Measurements from ENCODE around the gene RAD50.
"Not testable (repeated sequence)": the region's sequence is repeated elsewhere in the genome, so short reads cannot be mapped to it uniquely, and the experiment has no call there.

Gene RAD50

DNA sequence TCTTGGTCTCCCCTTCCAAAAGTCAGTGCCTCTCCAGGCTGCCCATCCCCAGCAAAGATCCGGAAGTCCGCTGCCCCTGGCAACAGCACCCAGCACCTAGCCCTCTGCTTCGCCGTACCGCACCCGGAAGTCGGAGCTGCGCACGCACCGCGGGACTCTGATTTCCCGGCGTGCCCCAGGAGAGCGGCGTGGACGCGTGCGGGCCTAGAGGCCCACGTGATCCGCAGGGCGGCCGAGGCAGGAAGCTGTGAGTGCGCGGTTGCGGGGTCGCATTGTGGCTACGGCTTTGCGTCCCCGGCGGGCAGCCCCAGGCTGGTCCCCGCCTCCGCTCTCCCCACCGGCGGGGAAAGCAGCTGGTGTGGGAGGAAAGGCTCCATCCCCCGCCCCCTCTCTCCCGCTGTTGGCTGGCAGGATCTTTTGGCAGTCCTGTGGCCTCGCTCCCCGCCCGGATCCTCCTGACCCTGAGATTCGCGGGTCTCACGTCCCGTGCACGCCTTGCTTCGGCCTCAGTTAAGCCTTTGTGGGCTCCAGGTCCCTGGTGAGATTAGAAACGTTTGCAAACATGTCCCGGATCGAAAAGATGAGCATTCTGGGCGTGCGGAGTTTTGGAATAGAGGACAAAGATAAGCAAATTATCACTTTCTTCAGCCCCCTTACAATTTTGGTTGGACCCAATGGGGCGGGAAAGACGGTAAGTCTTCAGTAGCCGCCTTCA lies at the start of gene RAD50:
Gene RAD50 (plus strand): TSS at position 215 of the 715 bp plus-strand sequence. CDS start 348 bp downstream, at position 563.
- Mint-ChIP-seq H3K9me3 (no peaks in the 10 kb centered on the region), H3K27ac (peak within 1 kb of the TSS; percentile 99), H3K27me3 (peaks cover 2% of the 10 kb centered on the region), H3K36me3 (ENCODE audit: low read depth) (peaks cover 11% of the 10 kb centered on the region), H3K4me3 (peak within 1 kb of the TSS; percentile 98), H3K4me1 (peaks cover 31% of the 10 kb centered on the region)
- ATAC-seq (peak; percentile 98), DNase-seq (peak; percentile 94)

DNA sequence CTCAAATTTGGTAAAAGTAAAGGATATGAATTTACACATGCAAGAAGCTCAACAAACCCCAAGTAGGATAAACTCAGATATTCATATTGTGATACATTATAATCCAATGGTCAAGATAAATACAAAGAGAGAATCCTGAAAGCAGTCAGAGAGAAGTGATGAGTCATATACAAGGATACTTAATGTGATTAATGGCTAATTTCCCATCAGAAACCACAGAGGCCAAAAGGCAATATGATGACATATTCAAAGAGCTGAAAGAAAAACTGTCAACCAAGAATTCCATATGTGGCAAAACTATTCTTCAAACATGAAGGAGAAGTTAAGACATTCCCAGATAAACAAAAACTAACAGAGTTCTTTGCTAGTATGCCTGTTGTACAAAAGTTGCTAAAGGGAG lies 46.7 kb upstream of the RAD50 start:
- Mint-ChIP-seq H3K4me1 (peaks cover 19% of the 10 kb centered on the region), H3K27ac (no peak overlapping the region), H3K9me3 (peaks cover 5% of the 10 kb centered on the region), H3K36me3 (ENCODE audit: low read depth) (no peaks in the 10 kb centered on the region), H3K4me3 (no peak overlapping the region), H3K27me3 (peaks cover 30% of the 10 kb centered on the region)
- ATAC-seq, result no peak
- DNase-seq, result no peak

- H3K4me3 Mint-ChIP-seq; H3K9me3 Mint-ChIP-seq; H3K36me3 Mint-ChIP-seq (ENCODE audit: low read depth); ATAC-seq; H3K27ac Mint-ChIP-seq; DNase-seq: not testable (repeated sequence)
- Mint-ChIP-seq H3K27me3 (peaks cover 15% of the 10 kb centered on the region), H3K4me1 (peaks cover 13% of the 10 kb centered on the region)
These were observed 43.0 kb upstream of the RAD50 start for GRCh38 chr5:132513618-132514336.

GRCh38 chr5:132522067-132522466 lies 34.7 kb upstream of the RAD50 start:
- not testable (repeated sequence) for H3K4me3 Mint-ChIP-seq; H3K27me3 Mint-ChIP-seq; H3K36me3 Mint-ChIP-seq (ENCODE audit: low read depth); DNase-seq; ATAC-seq; H3K27ac Mint-ChIP-seq; H3K9me3 Mint-ChIP-seq
- H3K4me1 Mint-ChIP-seq, result peaks cover 45% of the 10 kb centered on the region

GRCh38 chr5:132524877-132525276 lies 31.9 kb upstream of the RAD50 start:
- not testable (repeated sequence) for DNase-seq; H3K9me3 Mint-ChIP-seq; H3K36me3 Mint-ChIP-seq (ENCODE audit: low read depth); H3K27me3 Mint-ChIP-seq; ATAC-seq
- peaks cover 58% of the 10 kb centered on the region for H3K4me1 Mint-ChIP-seq
- peak overlapping the region; percentile 13 for H3K4me3 Mint-ChIP-seq
- H3K27ac Mint-ChIP-seq, result peak overlapping the region; percentile 78

DNA sequence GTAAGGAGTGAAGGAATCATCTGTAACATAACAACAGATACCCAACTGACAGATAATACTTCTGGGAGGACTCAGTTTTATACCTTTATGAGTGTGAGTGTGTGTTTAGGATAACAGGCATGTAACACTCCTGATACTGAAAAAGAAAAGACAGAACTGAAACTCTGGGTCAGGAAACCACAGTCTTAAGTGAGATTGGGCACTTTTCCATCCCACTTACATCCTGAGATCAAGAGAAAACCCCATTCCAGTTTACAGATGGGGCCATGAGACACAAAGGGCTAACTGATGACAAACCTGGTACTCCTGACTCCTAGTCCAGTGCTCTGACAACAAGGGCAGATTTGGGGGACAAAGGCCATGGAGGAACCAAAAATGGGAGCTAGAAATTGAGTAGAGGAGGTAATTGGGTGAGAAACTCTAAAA lies 31.5 kb upstream of the RAD50 start:
- Mint-ChIP-seq H3K27me3 (peaks cover 3% of the 10 kb centered on the region), H3K4me1 (peaks cover 56% of the 10 kb centered on the region), H3K4me3 (peak overlapping the region; percentile 13), H3K9me3 (peaks cover 4% of the 10 kb centered on the region), H3K36me3 (ENCODE audit: low read depth) (no peaks in the 10 kb centered on the region), H3K27ac (peak overlapping the region; percentile 78)
- no peak for DNase-seq
- peak; percentile 89 for ATAC-seq

- no peak for ATAC-seq
These were observed 30.3 kb upstream of the RAD50 start for GRCh38 chr5:132526290-132526973.

GRCh38 chr5:132526974-132527564 lies 29.7 kb upstream of the RAD50 start:
- DNase-seq (no peak), ATAC-seq (no peak)
- Mint-ChIP-seq H3K27ac (no peak overlapping the region), H3K4me3 (no peak overlapping the region), H3K36me3 (ENCODE audit: low read depth) (no peaks in the 10 kb centered on the region), H3K4me1 (peaks cover 60% of the 10 kb centered on the region), H3K27me3 (peaks cover 3% of the 10 kb centered on the region), H3K9me3 (no peaks in the 10 kb centered on the region)

More at GRCh38 chr5:132526290-132526973, 30.3 kb upstream of the RAD50 start:
- no peak overlapping the region for H3K27ac Mint-ChIP-seq
- H3K27me3 Mint-ChIP-seq, result peaks cover 3% of the 10 kb centered on the region
- H3K9me3 Mint-ChIP-seq, result no peaks in the 10 kb centered on the region
- peaks cover 53% of the 10 kb centered on the region for H3K4me1 Mint-ChIP-seq
- no peaks in the 10 kb centered on the region for H3K36me3 Mint-ChIP-seq (ENCODE audit: low read depth)
- DNase-seq, result peak; percentile 34
- H3K4me3 Mint-ChIP-seq, result no peak overlapping the region

- Mint-ChIP-seq H3K36me3 (ENCODE audit: low read depth) (no peaks in the 10 kb centered on the region), H3K9me3 (no peaks in the 10 kb centered on the region), H3K4me1 (peaks cover 58% of the 10 kb centered on the region), H3K27me3 (peaks cover 7% of the 10 kb centered on the region), H3K27ac (no peak overlapping the region), H3K4me3 (no peak overlapping the region)
- DNase-seq (no peak), ATAC-seq (no peak)
These were observed 28.8 kb upstream of the RAD50 start for GRCh38 chr5:132528021-132528420.

- peaks cover 55% of the 10 kb centered on the region for H3K4me1 Mint-ChIP-seq
- ATAC-seq, result peak; percentile 41
- H3K9me3 Mint-ChIP-seq, result no peaks in the 10 kb centered on the region
- H3K36me3 Mint-ChIP-seq (ENCODE audit: low read depth), result no peaks in the 10 kb centered on the region
- H3K27me3 Mint-ChIP-seq, result peaks cover 7% of the 10 kb centered on the region
- DNase-seq, result no peak
- peak overlapping the region; percentile 7 for H3K27ac Mint-ChIP-seq
- no peak overlapping the region for H3K4me3 Mint-ChIP-seq
These were observed 27.7 kb upstream of the RAD50 start for GRCh38 chr5:132528866-132529634.

GRCh38 chr5:132530946-132531345 lies 25.8 kb upstream of the RAD50 start:
- no peak overlapping the region for H3K4me3 Mint-ChIP-seq
- no peaks in the 10 kb centered on the region for H3K9me3 Mint-ChIP-seq
- no peak for DNase-seq
- ATAC-seq, result peak; percentile 12
- peak overlapping the region; percentile 43 for H3K27ac Mint-ChIP-seq
- H3K4me1 Mint-ChIP-seq, result peaks cover 36% of the 10 kb centered on the region
- H3K36me3 Mint-ChIP-seq (ENCODE audit: low read depth), result no peaks in the 10 kb centered on the region
- H3K27me3 Mint-ChIP-seq, result peaks cover 7% of the 10 kb centered on the region

DNA sequence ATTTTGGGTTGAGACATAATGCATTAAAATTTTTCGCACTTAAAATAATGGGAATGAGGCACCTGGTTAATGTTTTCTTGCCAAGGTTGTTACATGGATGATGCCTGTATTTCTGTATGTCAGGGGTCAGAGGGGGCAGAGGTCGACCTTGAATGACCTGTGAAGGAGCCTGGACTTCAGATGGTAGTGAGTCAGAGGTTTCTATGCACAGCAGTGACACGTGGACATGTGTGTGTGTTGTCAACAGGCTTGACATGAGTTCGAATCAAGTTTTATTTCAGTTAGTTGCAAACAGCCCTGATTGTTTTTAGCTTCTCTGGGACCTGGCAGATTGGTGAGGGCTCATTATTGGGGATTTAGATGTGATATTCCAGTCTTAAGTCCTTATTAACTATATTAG lies 17.1 kb upstream of the RAD50 start:
- no peaks in the 10 kb centered on the region for H3K9me3 Mint-ChIP-seq
- no peaks in the 10 kb centered on the region for H3K36me3 Mint-ChIP-seq (ENCODE audit: low read depth)
- H3K4me1 Mint-ChIP-seq, result peaks cover 8% of the 10 kb centered on the region
- no peak overlapping the region for H3K4me3 Mint-ChIP-seq
- no peak overlapping the region for H3K27ac Mint-ChIP-seq
- DNase-seq, result no peak
- ATAC-seq, result no peak
- peaks cover 3% of the 10 kb centered on the region for H3K27me3 Mint-ChIP-seq

GRCh38 chr5:132540149-132540548 lies 16.6 kb upstream of the RAD50 start:
- Mint-ChIP-seq H3K4me1 (peaks cover 8% of the 10 kb centered on the region), H3K36me3 (ENCODE audit: low read depth) (no peaks in the 10 kb centered on the region), H3K27ac (no peak overlapping the region), H3K27me3 (peaks cover 3% of the 10 kb centered on the region), H3K9me3 (no peaks in the 10 kb centered on the region), H3K4me3 (no peak overlapping the region)
- DNase-seq, result no peak
- no peak for ATAC-seq

GRCh38 chr5:132540764-132541163 lies 16.0 kb upstream of the RAD50 start:
- peaks cover 3% of the 10 kb centered on the region for H3K27me3 Mint-ChIP-seq
- DNase-seq (no peak), ATAC-seq (no peak)
- peaks cover 10% of the 10 kb centered on the region for H3K4me1 Mint-ChIP-seq
- H3K36me3 Mint-ChIP-seq (ENCODE audit: low read depth), result no peaks in the 10 kb centered on the region
- H3K9me3 Mint-ChIP-seq, result no peaks in the 10 kb centered on the region
- no peak overlapping the region for H3K27ac Mint-ChIP-seq
- no peak overlapping the region for H3K4me3 Mint-ChIP-seq

All from activated naive CD8-positive, alpha-beta T cell treated with anti-CD3 and anti-CD28 coated beads, Interleukin-2, amount 50 U/mL, for 24 hours (primary cell).